ENCODE measurements around the gene GCGR. TPM values are rescaled to one million over a fixed set of nuclear protein-coding genes. Genes with fewer than 3 reads are reported as not detected.

Gene GCGR
- total and polyA plus RNA-seq, 2 donors (not counting 1 experiment from before 2014, with no cell fraction given): not detected

- Histone ChIP-seq H3K27me3 (replicated peaks in 1 of 4; ENCODE audit: control extremely low read depth in 1 of 4, control insufficient read depth in 3 of 4, insufficient read depth in 4 of 4, low read length in 3 of 4) (no peaks in the 10 kb centered on the region), H4K20me1 (ENCODE audit: control insufficient read depth, insufficient read depth, low read length, poor library complexity, severe bottlenecking) (peaks cover 43% of the 10 kb centered on the region), H2AFZ (ENCODE audit: insufficient read depth, low read depth, low read length, poor library complexity, severe bottlenecking) (peak overlapping the region; percentile 69), H3K4me2 (replicated peaks; ENCODE audit: low read depth, low read length, poor library complexity, severe bottlenecking) (peak overlapping the region; percentile 90), H3K79me2 (ENCODE audit: control insufficient read depth, insufficient read depth, low read length) (peaks cover 34% of the 10 kb centered on the region), H3K4me3 (ENCODE audit: control extremely low read depth in 1 of 5, extremely low read depth in 1 of 5, insufficient read depth in 1 of 5, low read depth in 2 of 5, low read length in 4 of 5) (peak overlapping the region; percentile 21 to 80 (median 68)), H3K9me3 (ENCODE audit: control extremely low read depth in 1 of 3, control insufficient read depth in 2 of 3, insufficient read depth in 1 of 3, low read length in 2 of 3) (no peaks in the 10 kb centered on the region), H3K9ac (ENCODE audit: low read length) (peak overlapping the region; percentile 55), H3K36me3 (replicated peaks in 1 of 2; ENCODE audit: control extremely low read depth in 1 of 2, control insufficient read depth in 1 of 2, extremely low read depth in 1 of 2, insufficient read depth in 2 of 2, low read length in 1 of 2) (peaks cover 0 to 3% of the 10 kb centered on the region in 2 experiments), H3K27ac (ENCODE audit: low read length in 2 of 2) (peak overlapping the region; percentile 62 to 63), H3K4me1 (ENCODE audit: control insufficient read depth in 2 of 2, insufficient read depth in 2 of 2, low read length in 2 of 2) (peaks cover 18 to 20% of the 10 kb centered on the region in 2 donors)
- WGBS (ENCODE audit: insufficient coverage): under 1% methylated on average over 65 of the region's 65 CpGs
- Mint-ChIP-seq H3K4me3 (peak overlapping the region; percentile 97), H3K27me3 (no peaks in the 10 kb centered on the region), H3K27ac (peak overlapping the region; percentile 95), H3K9me3 (ENCODE audit: insufficient read depth) (no peaks in the 10 kb centered on the region), H3K4me1 (peaks cover 25% of the 10 kb centered on the region)
- intact Hi-C loops (cut with micrococcal nuclease): loop anchor here (1.0 to 5.0 kb wide), 5 partner anchors 28 to 129 kb away; partner anchors contain the start of genes ALYREF, ANAPC11, ARHGDIA and MAFG
- POLR2A ChIA-PET: interaction anchor here (0.6 to 1.8 kb wide), 5 partner anchors 29 to 266 kb away, joined by 3 to 7 read pairs (median 6); partner anchors contain the start of genes MRPL12 and P4HB
- ATAC-seq (ENCODE audit: low read depth): peak; percentile 5
- DNase-seq: no peak
- CTCF ChIA-PET: interaction anchor here (0.9 to 1.6 kb wide), 2 partner anchors 37 to 97 kb away, joined by 3 to 4 read pairs; no protein-coding TSS in a partner anchor
- TF ChIP-seq CTCF (IDR thresholded peaks at IDR 0.05) (no peak), EZH2 (IDR thresholded peaks at IDR 0.05; ENCODE audit: borderline replicate concordance, insufficient read depth, low read depth, low read length, poor library complexity, severe bottlenecking) (no peak)
These were observed 28.7 kb downstream of the GCGR start for GRCh38 chr17:81832608-81833159.

All from B cell (primary cell).